Measurements from ENCODE around the gene GALNT11. TPM values are rescaled to one million over a fixed set of nuclear protein-coding genes. Genes with fewer than 3 reads are reported as not detected.

Gene GALNT11
- total RNA-seq, 3 donors from 2014 or later, result 57.1 to 65.7 (median 58.7) TPM

DNA sequence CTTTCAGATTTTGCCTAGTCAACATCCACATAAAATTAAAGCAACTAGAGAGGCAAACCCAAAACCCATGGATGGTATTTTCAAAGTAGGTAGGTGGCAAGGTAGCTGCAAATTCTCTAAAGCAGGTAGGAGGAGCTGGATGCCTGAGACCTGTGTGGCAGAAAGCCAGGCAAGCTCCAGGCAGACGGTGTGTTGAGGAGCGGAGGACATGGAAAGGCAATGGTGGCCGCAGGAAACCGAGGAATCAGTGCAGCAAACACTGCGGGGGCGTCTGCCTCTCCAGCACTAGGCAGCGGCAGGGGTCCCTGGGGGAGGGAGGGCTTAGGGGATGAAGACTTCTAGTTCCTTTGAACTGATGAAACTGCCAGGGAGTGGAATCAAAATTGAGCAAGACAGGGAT lies 101.3 kb downstream of the GALNT11 start:
- Histone ChIP-seq H3K4me3 (no peak overlapping the region), H3K4me1 (no peaks in the 10 kb centered on the region), H3K27ac (no peak overlapping the region), H3K27me3 (no peaks in the 10 kb centered on the region), H3K36me3 (peaks cover 11% of the 10 kb centered on the region), H3K9me3 (peaks cover 0 to 11% of the 10 kb centered on the region in 2 donors)
- no peak for DNase-seq (ENCODE audit: low spot score in 2 of 2)
- TF ChIP-seq, protein P1, sequence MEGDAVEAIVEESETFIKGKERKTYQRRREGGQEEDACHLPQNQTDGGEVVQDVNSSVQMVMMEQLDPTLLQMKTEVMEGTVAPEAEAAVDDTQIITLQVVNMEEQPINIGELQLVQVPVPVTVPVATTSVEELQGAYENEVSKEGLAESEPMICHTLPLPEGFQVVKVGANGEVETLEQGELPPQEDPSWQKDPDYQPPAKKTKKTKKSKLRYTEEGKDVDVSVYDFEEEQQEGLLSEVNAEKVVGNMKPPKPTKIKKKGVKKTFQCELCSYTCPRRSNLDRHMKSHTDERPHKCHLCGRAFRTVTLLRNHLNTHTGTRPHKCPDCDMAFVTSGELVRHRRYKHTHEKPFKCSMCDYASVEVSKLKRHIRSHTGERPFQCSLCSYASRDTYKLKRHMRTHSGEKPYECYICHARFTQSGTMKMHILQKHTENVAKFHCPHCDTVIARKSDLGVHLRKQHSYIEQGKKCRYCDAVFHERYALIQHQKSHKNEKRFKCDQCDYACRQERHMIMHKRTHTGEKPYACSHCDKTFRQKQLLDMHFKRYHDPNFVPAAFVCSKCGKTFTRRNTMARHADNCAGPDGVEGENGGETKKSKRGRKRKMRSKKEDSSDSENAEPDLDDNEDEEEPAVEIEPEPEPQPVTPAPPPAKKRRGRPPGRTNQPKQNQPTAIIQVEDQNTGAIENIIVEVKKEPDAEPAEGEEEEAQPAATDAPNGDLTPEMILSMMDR (IDR thresholded peaks at IDR 0.05), result no peak
- TF ChIP-seq POLR2AphosphoS5 (IDR thresholded peaks at IDR 0.05), result no peak
- TF ChIP-seq POLR2A (IDR thresholded peaks at IDR 0.05), result no peak
- intact Hi-C loops (cut with DNase I; ENCODE audit: low total_unique reads), result no loop called here

DNA sequence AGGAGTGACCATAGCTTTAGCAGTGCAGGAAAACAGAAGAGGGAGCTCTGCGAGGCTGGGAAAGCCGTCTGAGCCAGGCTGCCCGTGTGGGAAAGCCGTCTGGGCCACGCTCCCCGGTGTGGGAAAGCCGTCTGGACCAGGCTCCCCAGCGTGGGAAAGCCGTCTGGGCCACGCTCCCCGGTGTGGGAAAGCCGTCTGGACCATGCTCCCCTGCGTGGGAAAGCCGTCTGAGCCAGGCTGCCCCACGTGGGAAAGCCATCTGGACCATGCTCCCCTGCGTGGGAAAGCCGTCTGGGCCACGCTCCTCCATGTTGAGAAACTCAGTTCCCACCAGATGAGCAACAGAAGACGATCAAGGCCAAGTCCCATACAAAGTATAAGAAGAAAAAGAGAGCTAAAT lies 101.8 kb downstream of the GALNT11 start:
- H3K4me3 ChIP-seq, result no peak overlapping the region
- H3K27ac ChIP-seq, result no peak overlapping the region
- TF ChIP-seq POLR2AphosphoS5 (IDR thresholded peaks at IDR 0.05), result no peak
- TF ChIP-seq, protein P1 (IDR thresholded peaks at IDR 0.05), result no peak
- TF ChIP-seq POLR2A (IDR thresholded peaks at IDR 0.05), result no peak
- peaks cover 0 to 11% of the 10 kb centered on the region in 2 donors for H3K9me3 ChIP-seq
- no peaks in the 10 kb centered on the region for H3K4me1 ChIP-seq
- H3K36me3 ChIP-seq, result peaks cover 9% of the 10 kb centered on the region
- no peak for DNase-seq (ENCODE audit: low spot score in 2 of 2)
- intact Hi-C loops (cut with DNase I; ENCODE audit: low total_unique reads), result no loop called here
- H3K27me3 ChIP-seq, result no peaks in the 10 kb centered on the region

DNA sequence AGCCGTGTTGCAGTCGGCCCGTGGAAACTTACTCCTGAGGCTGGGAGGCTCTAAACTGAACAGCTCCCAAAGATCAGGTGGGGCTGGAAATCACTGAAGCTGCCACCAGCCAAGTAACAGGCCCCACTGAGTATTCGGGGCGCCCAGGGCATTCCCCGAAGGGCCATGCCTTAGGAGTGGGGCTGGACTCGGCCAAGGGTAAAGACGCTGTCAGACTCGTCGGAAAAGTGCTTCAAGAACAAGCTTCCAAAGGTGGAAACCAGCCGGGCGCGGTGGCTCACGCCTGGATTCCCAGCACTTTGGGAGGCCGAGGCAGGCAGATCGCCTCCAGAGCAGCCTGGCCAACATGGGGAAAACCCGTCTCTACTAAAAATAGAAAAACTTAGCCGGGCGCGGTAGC lies 102.8 kb downstream of the GALNT11 start:
- TF ChIP-seq POLR2A (IDR thresholded peaks at IDR 0.05) (no peak), POLR2AphosphoS5 (IDR thresholded peaks at IDR 0.05) (no peak)
- TF ChIP-seq, protein P1 (IDR thresholded peaks at IDR 0.05), result no peak
- no peak overlapping the region for H3K4me3 ChIP-seq
- no peak overlapping the region for H3K27ac ChIP-seq
- no peaks in the 10 kb centered on the region for H3K27me3 ChIP-seq
- intact Hi-C loops (cut with DNase I; ENCODE audit: low total_unique reads), result no loop called here
- peaks cover 0 to 11% of the 10 kb centered on the region in 2 donors for H3K9me3 ChIP-seq
- peaks cover 9% of the 10 kb centered on the region for H3K36me3 ChIP-seq
- no peaks in the 10 kb centered on the region for H3K4me1 ChIP-seq
- DNase-seq (ENCODE audit: low spot score in 2 of 2), result no peak

DNA sequence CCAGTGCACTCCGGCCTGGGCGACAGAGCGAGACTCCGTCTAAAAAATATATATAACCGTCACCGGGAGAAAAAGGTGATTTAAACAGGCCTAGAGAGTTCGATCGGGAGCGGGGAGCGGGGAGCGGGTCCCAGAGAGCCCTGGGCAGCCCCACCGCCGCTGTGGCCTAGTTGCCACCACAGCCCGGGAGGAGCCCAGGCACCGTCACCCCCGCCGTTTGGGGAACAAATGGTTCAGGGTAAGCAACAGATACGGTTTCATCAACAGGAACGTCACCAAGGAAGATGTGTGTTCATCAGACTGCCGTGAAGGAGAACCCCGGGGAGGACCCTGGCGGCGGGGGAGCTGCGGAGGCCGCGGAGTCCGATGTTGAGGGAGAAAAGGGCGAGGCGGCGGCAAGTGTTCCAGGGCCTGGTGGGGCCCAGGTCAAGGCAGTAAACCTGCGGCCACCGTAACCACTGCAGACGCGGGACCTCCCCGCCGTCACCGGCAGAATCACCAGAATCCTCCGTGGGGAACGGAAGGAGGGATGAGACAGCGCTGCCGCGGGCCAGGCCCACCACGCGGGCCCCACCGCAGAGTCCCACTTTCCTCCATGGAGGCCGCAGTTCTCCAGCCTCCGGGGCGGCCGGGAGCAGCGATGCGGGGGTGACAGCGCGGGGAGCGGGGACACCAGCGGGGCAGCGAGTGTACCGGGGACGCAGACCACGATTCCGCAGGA lies 103.4 kb downstream of the GALNT11 start:
- intact Hi-C loops (cut with DNase I; ENCODE audit: low total_unique reads), result no loop called here
- no peak for DNase-seq (ENCODE audit: low spot score in 2 of 2)
- H3K9me3 ChIP-seq, result peaks cover 0 to 10% of the 10 kb centered on the region in 2 donors

DNA sequence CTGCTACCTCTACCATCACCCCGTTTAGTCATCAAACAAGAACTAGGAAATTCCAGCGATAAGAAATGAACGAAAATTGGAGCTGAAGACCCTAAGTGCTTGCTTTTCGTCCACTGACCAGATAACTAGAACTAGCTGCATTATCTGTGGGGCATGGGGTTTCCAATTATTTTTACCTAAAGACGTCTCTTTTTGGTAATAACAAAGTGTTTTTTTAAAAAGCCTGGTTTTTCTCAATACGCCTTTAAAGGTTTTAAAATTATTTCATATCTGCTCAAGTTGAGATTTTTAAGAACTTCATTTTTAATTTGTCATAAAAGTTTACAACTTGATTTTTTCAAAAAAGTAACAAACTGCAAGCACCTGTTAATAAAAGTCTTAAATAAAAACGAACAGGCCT lies 104.2 kb downstream of the GALNT11 start:
- no peak for DNase-seq (ENCODE audit: low spot score in 2 of 2)
- Histone ChIP-seq H3K27me3 (no peaks in the 10 kb centered on the region), H3K4me3 (no peak overlapping the region), H3K4me1 (no peaks in the 10 kb centered on the region), H3K36me3 (peaks cover 5% of the 10 kb centered on the region), H3K9me3 (peaks cover 0 to 2% of the 10 kb centered on the region in 2 donors), H3K27ac (no peak overlapping the region)
- TF ChIP-seq, protein P1 (IDR thresholded peaks at IDR 0.05), result no peak
- TF ChIP-seq POLR2A (IDR thresholded peaks at IDR 0.05), result no peak
- TF ChIP-seq POLR2AphosphoS5 (IDR thresholded peaks at IDR 0.05), result no peak
- intact Hi-C loops (cut with DNase I; ENCODE audit: low total_unique reads), result no loop called here

More for the DNA sequence above, 103.4 kb downstream of the GALNT11 start:
- H3K36me3 ChIP-seq, result peaks cover 9% of the 10 kb centered on the region
- no peak overlapping the region for H3K4me3 ChIP-seq
- H3K27me3 ChIP-seq, result no peaks in the 10 kb centered on the region
- H3K27ac ChIP-seq, result no peak overlapping the region
- no peak for TF ChIP-seq POLR2AphosphoS5 (IDR thresholded peaks at IDR 0.05)
- no peak for TF ChIP-seq POLR2A (IDR thresholded peaks at IDR 0.05)
- TF ChIP-seq, protein P1 (IDR thresholded peaks at IDR 0.05), result no peak
- H3K4me1 ChIP-seq, result no peaks in the 10 kb centered on the region

All from breast epithelium (tissue), 4 donors.